K562 (cell line): ENCODE data around the gene ZDHHC1. TPM values are rescaled to one million over a fixed set of nuclear protein-coding genes. Genes with fewer than 3 reads are reported as not detected.

Experiments used
- ATAC-seq: fragments of 200-7000 bp; cut with Tn5 transposase; 3 replicates; pipeline ENCODE4 v1.9.1; 2020; ENCODE audit warnings: moderate library complexity
- Bru-seq: library from RNA; stranded (reverse); fragments of 400-500 nt; gene quantifications from one replicate; lab custom pipeline; 2021; lab: Mats Ljungman, UMichigan
- BruChase-seq, 2 experiments: library from RNA; stranded (reverse); fragments of 400-500 nt; gene quantifications; one replicate each; lab custom pipeline; 2021; lab: Mats Ljungman, UMichigan
- BruUV-seq: library from RNA; stranded (reverse); fragments of 400-500 nt; replicated peaks from 2 replicates; lab custom pipeline; 2021; lab: Mats Ljungman, UMichigan
- CTCF ChIA-PET: fragments of 300-600 bp; formaldehyde crosslinking; extraction: SDS; loops from one replicate; lab custom pipeline; 2021; ENCODE audit warnings: low intra/inter-chr PET ratio; lab: Yijun Ruan, JAX
- POLR2A ChIA-PET: fragments of 300-600, 350-650 bp; sonication (Branson Sonifier 250); formaldehyde crosslinking; extraction: SDS; loops from one replicate; lab custom pipeline; 2021; ENCODE audit warnings: antibody characterized with exemption, inconsistent platforms; lab: Yijun Ruan, JAX
- DNase-seq, 4 experiments: peaks; one replicate each; pipeline versions ENCODE4 v3.0.0 to v3.0.0-alpha.2; 2011 to 2018; ENCODE audit warnings: low spot score in 3 of 4, mixed read lengths in 3 of 4; ENCODE audit errors: extremely low read depth in 1 of 4
- FAIRE-seq: peaks from 2 replicates; lab custom pipeline; 2011; peaks lifted over from hg19 to GRCh38; lab: Jason Lieb, UNC
- H2AFZ ChIP-seq: 2 replicates; pipeline ENCODE4 v1.6.0; 2011; ENCODE audit warnings: low read depth, low read length, control low read depth, inconsistent platforms
- H3K27ac ChIP-seq: fragments of 200-600 bp; 3 replicates; pipeline ENCODE4 v1.8.0; 2011; ENCODE audit warnings: low read depth, mild to moderate bottlenecking, control low read depth, inconsistent platforms, low read length, moderate library complexity, mixed read lengths; ENCODE audit errors: extremely low read depth
- H3K27me3 ChIP-seq, 2 experiments: fragments of 300-600 bp in 1 of 2; 2 replicates in 1 of 2; 3 replicates in 1 of 2; pipeline versions ENCODE4 v1.6.0 to v1.8.0; 2011; ENCODE audit warnings: inconsistent platforms in 2 of 2, low read length in 2 of 2, mild to moderate bottlenecking in 1 of 2, mixed read lengths in 1 of 2, moderate library complexity in 1 of 2; ENCODE audit not compliant: control insufficient read depth in 2 of 2, insufficient read depth in 2 of 2
- H3K36me3 ChIP-seq: fragments of 300-600 bp; 3 replicates; pipeline ENCODE4 v1.8.0; 2011; ENCODE audit warnings: mild to moderate bottlenecking, low read length, inconsistent platforms; ENCODE audit not compliant: control insufficient read depth, insufficient read depth
- H3K4me1 ChIP-seq, 2 experiments: fragments of 200-600 bp in 1 of 2; replicated peaks in 1 of 2; 2 replicates in 1 of 2; 3 replicates in 1 of 2; pipeline versions ENCODE4 v1.5.1 to v1.8.0; 2011; ENCODE audit warnings: inconsistent platforms in 2 of 2, low read length in 2 of 2, mild to moderate bottlenecking in 1 of 2, mixed read lengths in 1 of 2, moderate library complexity in 1 of 2; ENCODE audit not compliant: control insufficient read depth in 2 of 2, insufficient read depth in 2 of 2
- H3K4me2 ChIP-seq: 2 replicates; pipeline ENCODE4 v1.6.1; 2011; ENCODE audit warnings: low read length, control low read depth, inconsistent platforms, mixed read lengths; ENCODE audit not compliant: insufficient read depth
- H3K4me3 ChIP-seq: fragments of 200-600 bp; sonication (generic), shearing (Covaris generic); 2 replicates; pipeline ENCODE4 v1.5.1; 2016; ENCODE audit warnings: control low read depth, inconsistent platforms
- H3K79me2 ChIP-seq: fragments of 200-600 bp; 3 replicates; pipeline ENCODE4 v1.8.0; 2011; ENCODE audit warnings: low read length, inconsistent platforms; ENCODE audit not compliant: control insufficient read depth, insufficient read depth
- H3K9ac ChIP-seq, 2 experiments: 2 replicates each; pipeline versions ENCODE4 v1.6.0 to v1.6.1; 2011; ENCODE audit warnings: low read depth in 2 of 2, low read length in 2 of 2, control low read depth in 1 of 2, inconsistent platforms in 1 of 2, mild to moderate bottlenecking in 1 of 2, mixed read lengths in 1 of 2; ENCODE audit not compliant: insufficient read depth in 1 of 2
- H3K9me1 ChIP-seq: one replicate; pipeline ENCODE4 v1.6.0; 2011; ENCODE audit warnings: inconsistent platforms, mild to moderate bottlenecking, low read length, moderate library complexity; ENCODE audit not compliant: control insufficient read depth, insufficient read depth
- H3K9me3 ChIP-seq: replicated peaks from 2 replicates; pipeline ENCODE4 v1.5.1; 2011; ENCODE audit warnings: low read depth, low read length, inconsistent platforms; ENCODE audit not compliant: control insufficient read depth, insufficient read depth
- H4K20me1 ChIP-seq: replicated peaks from 2 replicates; pipeline ENCODE4 v1.6.1; 2011; ENCODE audit warnings: low read length, inconsistent platforms, mixed read lengths; ENCODE audit not compliant: control insufficient read depth, insufficient read depth
- CREM ChIP-seq: IDR thresholded peaks from 2 replicates; pipeline ENCODE4 v1.6.1; 2014; ENCODE audit warnings: antibody characterized with exemption, low read depth
- STAG1 ChIP-seq: sonication (generic); formaldehyde crosslinking; IDR thresholded peaks from 2 replicates; pipeline ENCODE4 v1.5.0; 2020; ENCODE audit warnings: missing genetic modification reagents, borderline replicate concordance
- WHSC1 ChIP-seq: IDR thresholded peaks from one replicate; pipeline ENCODE4 v1.6.1; 2012; ENCODE audit warnings: low read length, control low read depth, inconsistent platforms
- ZBTB33 ChIP-seq: sonication (generic); formaldehyde crosslinking; IDR thresholded peaks from 2 replicates; pipeline ENCODE4 v1.8.1; 2023; ENCODE audit warnings: mild to moderate bottlenecking, missing genetic modification reagents
- WGBS: fragments of 100-300 bp; shearing (Covaris generic); methylation state at CpG from one replicate; pipeline ENCODE4 v1.1.6; 2016; ENCODE audit warnings: low coverage, mixed read lengths; ENCODE audit not compliant: insufficient coverage; ENCODE audit errors: missing lambda C conversion rate; 5-methylcytosine and 5-hydroxymethylcytosine counted together
- in situ Hi-C: fragments of 300-500 bp; cut with MboI; formaldehyde crosslinking; loops from 4 replicates; pipeline ENCODE4 v1.15.0; 2018; ENCODE audit warnings: inconsistent platforms, mixed read lengths
- intact Hi-C: fragments of 100-400 bp; cut with micrococcal nuclease; formaldehyde crosslinking; loops from 2 replicates; pipeline ENCODE4 v1.14.2; 2022
- long read RNA-seq, 3 experiments: library from polyadenylated mRNA in 2 of 3; library from RNA in 1 of 3; unstranded in 2 of 3; stranded (forward) in 1 of 3; transcript quantifications; one replicate each; pipeline ENCODE4 v2.0.0, GENCODE V29; 2019 to 2022
- polyA minus RNA-seq, 3 experiments: library from RNA; depleted of rRNA, polyadenylated mRNA; stranded (reverse); fragments of >200 nt; gene quantifications; 2 replicates each; pipeline ENCODE4 v1.2.3, GENCODE V29; 2011
- polyA plus RNA-seq, 8 experiments: library from polyadenylated mRNA; depleted of rRNA in 4 of 8; stranded (reverse) in 5 of 8; unstranded in 3 of 8; fragments of >200 nt; fragmentation: Nextera tagmentation in 2 of 8; fragmentation: Illumina TruSeq in 1 of 8; extraction: Ambion mirVana in 2 of 8; extraction: Trizol in 1 of 8; gene quantifications; 2 replicates each; pipeline versions ENCODE4 v1.2.1 to v1.2.3, GENCODE V29; 2011 to 2014; ENCODE audit warnings: inconsistent platforms in 1 of 8, missing spikeins in 1 of 8
- total RNA-seq, 7 experiments: library from RNA; depleted of rRNA in 6 of 7; stranded (reverse); fragments of >200 nt in 6 of 7; fragmentation: Illumina TruSeq in 2 of 7; extraction: Trizol in 2 of 7; gene quantifications; 2 replicates each; pipeline versions ENCODE4 v1.2.1 to v1.2.3, GENCODE V29; 2011 to 2021; ENCODE audit warnings: low replicate concordance in 1 of 7

The ZDHHC1 gene
- not detected in 2 replicates for total RNA-seq (2011; cell fraction: chromatin; rRNA removed; ENCODE audit: low replicate concordance)
- 0.50 TPM in 1 of 2 replicates, not detected in the other for total RNA-seq (2011; cell fraction: nucleolus; rRNA removed)
- not detected in 2 replicates for total RNA-seq (2011; cell fraction: nucleoplasm; rRNA removed)
- total RNA-seq (2014; rRNA removed) = 0.24 and 0.77 TPM in 2 replicates
- total RNA-seq (2014; rRNA removed; fragmentation: Illumina TruSeq; extraction: Trizol) = not detected in 2 replicates
- total RNA-seq (2015; rRNA removed; fragmentation: Illumina TruSeq; extraction: Trizol) = 0.36 TPM in 1 of 2 replicates, not detected in the other
- 0.16 TPM in 1 of 2 replicates, not detected in the other for total RNA-seq (2021)
- 0.06 and 0.07 TPM in 2 replicates for polyA plus RNA-seq (2011; rRNA removed)
- 0.13 and 0.95 TPM in 2 replicates for polyA plus RNA-seq (2011; cell fraction: cytosol; rRNA removed)
- polyA plus RNA-seq (2011; cell fraction: nucleus; rRNA removed) = 0.28 and 0.43 TPM in 2 replicates
- 0.17 TPM in 1 of 2 replicates, not detected in the other for polyA plus RNA-seq (2012)
- not detected in 2 replicates for polyA plus RNA-seq (2014; fragmentation: Illumina TruSeq; extraction: Trizol)
- not detected for polyA plus RNA-seq (2014; fragmentation: Nextera tagmentation; extraction: Ambion mirVana)
- 0.25 TPM in 1 of 2 replicates, not detected in the other for polyA plus RNA-seq (2014; rRNA removed)
- polyA minus RNA-seq (2011; rRNA and poly(A)+ RNA removed) = not detected in 2 replicates
- not detected in 2 replicates for polyA minus RNA-seq (2011; cell fraction: cytosol; rRNA and poly(A)+ RNA removed)
- polyA minus RNA-seq (2011; cell fraction: nucleus; rRNA and poly(A)+ RNA removed) = 0.54 TPM in 1 of 2 replicates, not detected in the other
- percentile 15 among the genes with signal in this experiment for Bru-seq, nascent RNA
- BruChase-seq, experiment 1, labeled RNA remaining after a 2-hour chase = percentile 5 among the genes with signal in this experiment
- percentile 8 among the genes with signal in this experiment for BruChase-seq, experiment 2, labeled RNA remaining after a 6-hour chase
- long read RNA-seq, experiment 1, partial matches to known transcripts = 0 of 1 reads
- long read RNA-seq, experiment 1, other reads (novel, unspliced or antisense) = 1 of 1 reads
- long read RNA-seq, experiment 2 = 0 reads
- long read RNA-seq, experiment 3 = 0 reads

- Histone ChIP-seq H3K27me3 (peaks cover 40 to 65% of the 10 kb centered on the region in 2 experiments), H3K9me1 (no peaks in the 10 kb centered on the region), H3K36me3 (no peaks in the 10 kb centered on the region), H3K9ac (0 out of 4 replicates have a peak within 1 kb of the TSS, but pooled peaks of 1 of the 2 experiments have one; percentile 21), H2AFZ (no peak within 1 kb of the TSS), H3K27ac (no peak within 1 kb of the TSS), H3K4me2 (no peak within 1 kb of the TSS), H3K4me3 (no peak within 1 kb of the TSS), H3K79me2 (no peaks in the 10 kb centered on the region), H3K9me3 (no peaks in the 10 kb centered on the region), H4K20me1 (no peaks in the 10 kb centered on the region; the same call in 1 of the 2 replicates), H3K4me1 (peaks cover 0 to 9% of the 10 kb centered on the region in 2 experiments; a peak in 2 of 5 replicates)
- in situ Hi-C loops = loop anchor here (25.0 kb wide), 1 partner anchor 454 kb away; the partner anchor contains the start of gene CES3
- POLR2A ChIA-PET = interaction anchor here (0.7 to 1.0 kb wide), 4 partner anchors 8 to 164 kb away, joined by 3 to 4 read pairs (median 3); partner anchors contain the start of genes KCTD19 and LRRC36
- CTCF ChIA-PET = interaction anchor here (0.6 to 1.6 kb wide), 2 partner anchors 136 to 472 kb away, joined by 3 to 7 read pairs; partner anchors contain the start of gene PLEKHG4
- intact Hi-C loops = loop anchor here (10.0 kb wide), 1 partner anchor 51 kb away; no protein-coding TSS in a partner anchor
- no TSS peak for BruUV-seq
- DNase-seq = peak in 3 of 4 experiments; percentile 55 to 74 (median 72)
- no peak for FAIRE-seq
- ATAC-seq = peak; percentile 92
- WGBS = 21% methylated on average over 40 of the region's 73 CpGs
- TF ChIP-seq CREM (0 out of 2 replicates have a peak, but pooled peaks have one; percentile 15), STAG1 (CRISPR knock-in tag) (peak; percentile 47; the same call in 1 of the 2 replicates), ZBTB33 (CRISPR knock-in tag) (peak; percentile 48; the same call in 1 of the 2 replicates), WHSC1 (no peak)
Observed at GRCh38 chr16:67415872-67416793, at the start of gene ZDHHC1. Gene ZDHHC1 (minus strand): TSS chr16:67416477. CDS start chr16:67407775, 8,702 bp downstream.
